A549 (cell line): ENCODE results near the gene LNPEP.

Source experiments
- CHD2 ChIP-seq: fragments of 150-350 bp; IDR thresholded peaks from 2 replicates; pipeline ENCODE4 v1.6.1; 2014; ENCODE audit warnings: low read length; ENCODE audit not compliant: partially characterized antibody
- EP300 ChIP-seq, 2 experiments: fragments of >200 bp; sonication (Bioruptor Twin); formaldehyde crosslinking; IDR thresholded peaks; 2 replicates in 1 of 2; 3 replicates in 1 of 2; pipeline ENCODE4 v1.6.1; 2016 to 2017
- JUN ChIP-seq, 2 experiments: fragments of >200 bp; sonication (Bioruptor Twin); formaldehyde crosslinking; IDR thresholded peaks; 2 replicates in 1 of 2; 3 replicates in 1 of 2; pipeline ENCODE4 v1.6.1; 2016 to 2017
- POLR2A ChIP-seq: IDR thresholded peaks from 2 replicates; pipeline ENCODE4 v1.6.1; 2012; ENCODE audit warnings: mild to moderate bottlenecking, low read length
- RAD21 ChIP-seq, 2 experiments: fragments of >200 bp in 1 of 2; sonication (Bioruptor Twin) in 1 of 2; formaldehyde crosslinking in 1 of 2; IDR thresholded peaks in 1 of 2; conservative IDR thresholded peaks in 1 of 2; 2 replicates in 1 of 2; 3 replicates in 1 of 2; pipeline ENCODE4 v1.6.1; 2012 to 2018; ENCODE audit warnings: inconsistent platforms in 1 of 2
- TF ChIP-seq, protein P1 (sequence below): fragments of >200 bp; sonication (Bioruptor Twin); formaldehyde crosslinking; IDR thresholded peaks from 3 replicates; pipeline ENCODE4 v1.5.1; 2016

DNA sequence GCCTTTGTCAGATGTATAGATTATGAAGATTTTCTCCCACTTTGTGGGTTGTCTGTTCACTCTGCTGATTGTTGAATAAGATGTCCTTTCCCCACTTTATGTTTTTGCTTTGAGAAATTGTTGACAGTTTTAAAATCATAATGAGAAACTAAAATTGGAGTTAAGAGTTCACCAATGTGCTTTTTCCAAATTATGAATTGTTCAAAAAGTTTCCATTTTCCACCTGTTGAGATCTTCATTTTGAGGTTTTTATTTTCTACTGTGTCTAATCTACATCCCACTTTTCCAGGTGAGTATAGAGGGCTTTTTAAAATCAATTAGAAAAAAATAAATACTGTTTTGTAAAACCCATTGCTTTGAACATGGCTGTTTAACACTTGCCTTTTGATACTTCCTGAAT is 55.8 kb downstream of the LNPEP start:
- no peak for TF ChIP-seq POLR2A
- no peak for TF ChIP-seq CHD2
- TF ChIP-seq RAD21 (conservative IDR thresholded peaks at IDR 0.05 in 1 of 2, IDR thresholded peaks at IDR 0.05 in 1 of 2): no peak
- TF ChIP-seq, protein P1, sequence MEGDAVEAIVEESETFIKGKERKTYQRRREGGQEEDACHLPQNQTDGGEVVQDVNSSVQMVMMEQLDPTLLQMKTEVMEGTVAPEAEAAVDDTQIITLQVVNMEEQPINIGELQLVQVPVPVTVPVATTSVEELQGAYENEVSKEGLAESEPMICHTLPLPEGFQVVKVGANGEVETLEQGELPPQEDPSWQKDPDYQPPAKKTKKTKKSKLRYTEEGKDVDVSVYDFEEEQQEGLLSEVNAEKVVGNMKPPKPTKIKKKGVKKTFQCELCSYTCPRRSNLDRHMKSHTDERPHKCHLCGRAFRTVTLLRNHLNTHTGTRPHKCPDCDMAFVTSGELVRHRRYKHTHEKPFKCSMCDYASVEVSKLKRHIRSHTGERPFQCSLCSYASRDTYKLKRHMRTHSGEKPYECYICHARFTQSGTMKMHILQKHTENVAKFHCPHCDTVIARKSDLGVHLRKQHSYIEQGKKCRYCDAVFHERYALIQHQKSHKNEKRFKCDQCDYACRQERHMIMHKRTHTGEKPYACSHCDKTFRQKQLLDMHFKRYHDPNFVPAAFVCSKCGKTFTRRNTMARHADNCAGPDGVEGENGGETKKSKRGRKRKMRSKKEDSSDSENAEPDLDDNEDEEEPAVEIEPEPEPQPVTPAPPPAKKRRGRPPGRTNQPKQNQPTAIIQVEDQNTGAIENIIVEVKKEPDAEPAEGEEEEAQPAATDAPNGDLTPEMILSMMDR: no peak
- no peak for TF ChIP-seq EP300 (IDR thresholded peaks at IDR 0.05)
- no peak for TF ChIP-seq JUN (IDR thresholded peaks at IDR 0.05)
